ENCODE measurements around the gene ECEL1.

The ECEL1 gene

DNA sequence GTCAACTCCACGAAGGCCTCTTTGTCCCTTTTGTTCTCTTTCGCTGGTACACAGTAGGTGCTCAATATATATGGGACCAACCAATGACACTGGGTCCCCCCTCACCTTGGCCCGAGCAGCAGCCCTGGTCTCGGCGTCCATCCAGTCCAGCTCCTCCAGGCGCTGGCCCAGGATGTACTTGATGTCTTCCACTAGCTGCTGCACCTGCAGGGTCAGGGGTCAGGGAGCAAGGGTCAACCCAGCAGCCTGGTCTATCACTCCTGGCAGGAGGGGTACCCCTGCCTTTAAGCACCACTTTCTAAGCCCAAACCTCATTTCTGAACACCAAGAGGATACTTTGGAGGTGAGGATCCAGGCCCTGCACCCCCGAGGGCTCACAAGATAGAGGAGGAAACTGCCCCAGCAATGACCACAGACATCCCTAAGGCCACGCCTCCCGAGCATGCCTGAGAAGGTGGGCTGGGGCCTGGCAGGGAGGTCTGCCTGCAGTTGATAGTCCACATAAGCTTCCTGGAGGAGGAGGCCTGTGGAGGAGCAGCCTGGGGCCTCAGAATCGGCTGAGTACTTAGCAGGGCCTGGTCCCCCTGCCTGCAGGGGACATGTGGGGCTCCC, 4.2 kb downstream of the ECEL1 start:
- DNase-seq, result no peak

DNA sequence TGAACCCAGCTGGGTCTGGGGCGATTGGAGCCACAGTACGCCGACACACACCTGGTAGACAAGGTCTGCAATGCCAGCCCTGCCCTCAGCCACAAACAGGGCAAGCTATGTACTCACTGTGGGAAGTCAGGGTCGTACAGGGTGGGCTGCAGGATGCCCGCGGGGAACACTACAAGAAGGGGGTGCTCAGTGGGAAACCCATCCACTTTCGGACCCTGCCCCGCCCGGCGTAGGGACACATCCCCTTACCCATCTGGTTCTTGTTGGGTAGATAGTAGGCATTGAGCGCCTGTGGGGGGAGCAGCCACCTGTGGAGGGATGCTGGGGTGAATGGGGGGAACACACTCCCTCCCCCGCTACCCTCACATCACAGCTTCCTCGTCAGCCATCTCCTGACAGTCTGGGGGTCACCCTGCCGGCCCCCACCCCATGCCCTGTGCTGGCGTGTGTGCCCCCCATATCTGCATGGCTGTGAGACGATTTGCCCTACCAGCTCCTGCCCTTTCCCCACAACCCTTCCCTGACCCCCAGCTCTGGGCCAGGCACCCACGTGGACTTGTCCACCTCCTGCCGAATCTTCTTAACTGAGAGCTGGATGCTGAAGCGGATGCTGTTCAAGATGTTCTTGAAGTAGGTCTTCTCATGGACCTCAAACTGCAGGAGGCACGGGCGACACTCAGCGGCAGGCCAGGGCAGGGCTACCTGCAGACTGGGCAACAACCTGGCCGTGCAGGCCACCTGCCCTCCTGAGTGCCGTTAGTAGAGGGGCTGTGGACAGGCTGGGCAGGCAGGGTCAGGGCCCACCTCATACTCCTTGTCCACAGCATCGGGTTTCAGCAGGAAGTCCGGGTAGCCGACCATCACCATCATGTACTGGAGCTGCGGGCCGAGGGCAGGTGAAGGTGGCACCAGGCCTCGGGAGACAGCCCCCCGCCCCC, 5.1 kb downstream of the ECEL1 start:
- no peak for DNase-seq

DNA sequence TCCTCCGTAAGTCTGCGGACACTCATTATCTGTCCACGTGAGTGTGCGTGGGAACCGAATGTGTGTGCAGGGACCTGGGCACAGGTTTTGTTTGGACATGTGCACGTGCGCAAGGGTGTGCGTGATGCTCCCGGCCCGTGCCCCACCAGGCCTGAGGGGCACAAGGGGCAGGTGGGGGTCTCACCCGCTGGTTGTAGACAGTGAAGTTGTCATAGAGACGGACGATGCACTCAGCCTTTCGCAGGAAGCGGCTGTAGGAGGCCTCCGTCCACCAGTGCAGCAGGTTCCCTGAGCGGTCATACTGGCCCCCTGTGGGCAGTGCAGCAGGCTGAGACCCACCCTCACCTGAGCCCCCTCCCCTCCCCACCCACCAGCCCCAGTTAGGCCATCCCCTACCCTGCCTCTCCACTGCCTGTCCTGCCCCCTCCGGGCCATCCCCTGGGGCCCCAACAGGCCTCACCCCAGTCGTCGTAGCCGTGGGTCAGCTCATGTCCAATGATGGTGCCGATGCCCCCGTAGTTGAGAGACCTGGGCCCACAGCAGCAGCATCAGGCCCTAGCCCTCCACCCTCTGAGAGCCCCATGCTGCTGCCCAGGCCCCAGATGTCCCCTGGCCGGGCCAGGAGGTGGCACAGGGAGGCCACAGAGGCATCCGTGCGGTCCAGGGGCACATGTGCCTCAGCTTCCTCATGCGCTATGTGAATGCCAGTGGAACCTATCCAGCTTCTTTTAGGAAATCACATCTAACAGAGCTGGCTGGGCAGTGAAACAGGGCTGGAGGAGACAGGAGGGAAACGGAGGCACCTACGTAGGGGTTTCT, 6.1 kb downstream of the ECEL1 start:
- no peak for DNase-seq

DNA sequence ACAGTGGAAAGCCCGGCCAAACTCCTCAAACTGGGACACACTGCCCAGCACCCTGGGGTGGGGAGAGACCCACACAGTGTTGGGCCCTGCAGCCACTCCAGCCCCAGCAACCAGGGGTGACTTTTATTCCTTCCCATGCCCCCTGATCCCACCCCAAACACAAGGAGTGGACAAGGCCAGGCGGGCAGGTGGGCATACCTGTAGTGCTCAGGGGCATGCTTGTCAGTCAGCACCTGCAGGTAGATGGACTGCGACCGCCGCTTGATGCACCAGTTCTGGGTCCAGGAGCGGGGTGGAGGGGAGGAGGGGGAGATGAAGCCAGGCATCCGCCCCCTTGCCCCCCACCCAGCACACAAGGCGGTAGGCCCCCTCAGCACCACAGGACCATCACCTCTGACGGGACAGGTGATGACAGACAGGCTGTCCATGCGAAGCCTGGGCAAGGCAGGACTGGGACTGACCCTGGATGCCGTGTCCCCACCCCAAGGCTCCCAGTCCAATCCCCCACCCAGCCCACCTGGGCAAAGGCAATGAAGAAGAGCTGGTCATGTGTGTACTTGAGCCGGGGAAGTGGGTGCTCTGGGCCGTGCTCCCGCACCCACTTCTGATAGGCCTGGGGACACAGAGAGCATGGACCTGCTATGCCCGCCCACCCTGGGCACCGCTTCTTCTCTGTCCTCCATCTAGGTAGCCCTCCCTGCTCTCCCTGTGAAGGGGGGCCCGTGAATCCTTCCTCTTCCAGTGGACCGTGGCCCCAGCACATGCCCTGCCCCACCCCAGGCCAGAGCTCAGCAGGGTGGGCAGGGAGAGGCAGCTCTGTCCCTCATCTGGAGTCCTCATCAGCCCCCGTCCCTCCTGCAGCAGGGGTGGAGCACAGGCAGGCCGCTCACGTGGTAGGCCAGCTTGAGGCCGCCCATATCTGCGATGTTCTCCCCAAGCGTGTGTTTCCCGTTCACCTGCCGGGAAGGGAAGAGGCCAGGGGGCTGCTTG, 7.1 kb downstream of the ECEL1 start:
- no peak for DNase-seq

DNA sequence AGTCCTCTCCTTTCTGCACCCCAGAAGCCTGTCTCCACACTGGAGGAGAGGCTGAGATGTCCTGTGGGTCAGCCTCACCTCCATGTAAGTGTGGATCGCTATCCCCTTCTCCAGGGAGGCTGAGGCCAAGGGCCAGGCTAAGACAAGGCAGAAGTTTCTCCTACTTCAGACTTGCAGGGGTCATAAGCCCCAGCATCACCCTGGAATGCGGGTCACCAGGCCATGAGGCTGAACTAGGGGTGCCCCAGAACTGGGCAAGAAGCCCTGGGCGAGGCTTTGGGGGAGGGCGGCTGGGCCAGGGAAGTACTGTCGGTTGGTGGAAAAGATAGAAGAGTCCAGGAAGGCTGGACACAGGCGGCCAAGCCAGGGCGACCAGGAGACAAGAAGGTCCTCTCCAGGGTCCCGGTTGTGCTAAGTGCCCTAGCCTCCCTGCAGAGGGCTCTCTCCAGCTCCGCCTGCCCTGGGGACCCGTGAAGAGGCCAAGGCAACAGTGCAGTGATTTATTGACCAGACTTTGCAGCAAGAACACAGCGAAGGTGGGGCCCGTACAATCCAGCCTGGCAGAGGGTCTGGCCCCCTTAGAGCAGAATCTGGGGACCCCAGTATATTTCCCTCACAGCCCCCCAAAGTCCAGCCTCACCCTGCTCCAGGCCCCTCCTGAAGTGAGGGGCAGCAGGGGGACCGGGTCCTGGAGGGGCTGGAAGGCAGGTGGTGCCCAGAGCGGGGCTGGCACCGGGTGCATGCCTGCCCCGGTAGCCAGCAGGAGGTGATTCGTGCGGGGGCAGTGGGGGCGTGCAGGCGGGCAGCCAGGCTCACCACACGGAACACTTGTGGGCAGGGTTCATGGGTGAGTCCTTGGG, 8.1 kb downstream of the ECEL1 start:
- DNase-seq, result no peak

DNA sequence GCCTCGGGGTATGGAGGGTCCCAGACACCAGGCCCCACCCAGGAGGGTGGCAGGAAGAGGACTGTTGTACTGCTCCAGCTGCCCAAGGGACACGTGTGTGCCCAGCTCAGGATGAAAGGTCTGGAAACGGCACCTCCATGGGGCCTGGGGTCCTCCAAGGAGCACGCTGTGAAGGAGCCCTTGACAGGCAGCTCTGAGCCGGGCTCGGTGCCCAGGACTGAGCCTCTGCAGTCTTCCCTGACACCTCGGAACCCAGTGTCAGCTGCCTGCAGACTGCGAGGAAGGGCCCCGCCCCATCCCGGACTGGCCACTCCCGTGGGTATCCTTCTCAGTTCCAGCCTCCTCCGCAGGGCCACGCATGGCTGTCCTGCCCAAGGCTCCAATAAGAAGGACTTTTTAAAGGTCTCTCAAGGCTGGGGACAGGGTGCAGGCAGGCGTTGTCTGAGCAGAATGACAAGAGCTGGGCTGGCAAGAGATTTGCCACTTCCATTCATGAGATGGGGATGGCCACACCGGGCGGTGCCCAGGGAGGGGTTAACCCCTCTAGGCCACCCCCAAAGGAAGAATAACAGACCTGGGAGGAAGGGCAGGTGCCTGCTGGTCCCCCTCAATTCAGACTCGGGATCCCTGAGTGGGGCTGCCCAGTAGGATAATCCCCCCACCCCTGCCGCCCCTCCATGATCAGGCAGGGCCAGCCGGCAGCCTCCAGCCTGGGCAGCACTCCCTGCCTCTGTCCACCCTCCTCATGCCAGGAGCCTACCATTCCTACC, 8.9 kb downstream of the ECEL1 start:
- DNase-seq, result no peak

DNA sequence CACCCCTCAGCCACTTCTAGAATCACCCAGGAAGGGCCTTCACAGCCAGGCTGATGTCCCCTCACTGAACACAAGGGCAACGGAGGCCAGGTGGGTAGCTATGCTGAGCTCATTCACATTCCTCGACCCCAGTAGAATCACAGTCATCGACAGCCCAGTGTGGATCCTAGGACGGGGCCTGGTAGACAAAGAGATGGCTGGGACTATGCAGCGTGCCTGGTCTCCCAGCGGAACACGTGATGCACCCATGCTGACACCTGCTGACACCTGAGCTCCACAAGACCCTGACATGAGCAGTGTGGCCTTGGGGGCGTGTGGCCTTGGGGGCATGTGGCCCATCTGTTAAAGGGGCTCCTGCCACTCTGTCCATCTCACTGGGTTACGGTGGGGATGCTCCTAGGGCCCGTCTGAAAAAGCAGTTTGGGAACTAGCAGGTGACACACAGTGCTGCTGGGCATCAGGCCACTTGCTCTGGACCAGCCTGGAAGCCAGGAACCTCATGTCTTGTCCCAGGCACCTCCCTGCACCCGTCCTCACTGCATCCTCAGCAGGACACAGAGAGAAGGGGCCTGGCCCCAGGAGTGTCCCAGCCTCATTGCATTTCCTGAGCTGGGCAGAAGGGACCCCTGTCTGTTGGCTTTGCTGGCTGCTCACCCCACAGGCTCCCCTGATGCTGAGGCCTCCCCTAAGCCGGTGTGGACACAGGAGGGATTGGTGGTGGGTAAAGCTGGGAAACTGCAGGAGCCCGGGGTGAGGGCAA, 9.7 kb downstream of the ECEL1 start:
- DNase-seq, result no peak

DNA sequence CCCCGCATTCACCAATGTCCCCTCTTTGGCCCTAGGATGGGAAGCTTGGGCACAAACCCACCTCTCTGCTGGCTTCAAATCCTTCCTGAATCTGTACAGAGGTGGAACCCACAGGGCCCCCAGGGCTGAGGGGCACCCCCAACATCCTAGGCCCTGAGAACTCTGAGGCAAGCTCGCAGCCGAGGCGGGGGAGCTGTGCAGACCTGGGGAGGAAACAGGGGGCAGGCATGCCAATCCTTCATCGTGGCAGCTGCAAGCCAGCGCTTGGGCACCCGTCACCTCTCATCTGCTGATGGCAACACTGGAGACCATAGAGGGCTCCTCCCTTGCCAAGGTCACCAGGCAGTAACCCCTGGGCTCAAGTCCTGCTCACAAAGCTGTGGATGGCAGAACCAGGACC, 10.8 kb downstream of the ECEL1 start:
- no peak for DNase-seq

DNA sequence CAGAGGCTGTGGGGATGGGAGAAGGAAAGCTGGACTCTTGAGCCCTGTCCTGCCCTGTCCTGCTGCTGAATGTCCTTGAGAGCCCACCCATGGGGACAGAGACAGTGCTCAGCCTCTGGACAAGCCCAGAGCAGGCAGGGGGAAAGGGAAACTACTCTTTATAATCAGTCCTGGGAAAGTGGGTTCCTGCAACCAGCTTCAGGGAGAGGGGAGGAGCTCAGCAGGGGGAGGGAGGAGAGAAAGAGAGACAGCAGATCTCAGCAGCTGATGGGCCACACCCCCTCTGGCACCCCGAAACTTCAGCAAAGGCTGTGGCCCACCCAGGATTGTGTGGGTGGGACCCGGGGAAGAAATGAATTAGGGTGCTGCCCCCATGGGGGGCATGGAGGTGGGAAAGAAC, 11.6 kb downstream of the ECEL1 start:
- DNase-seq, result no peak

DNA sequence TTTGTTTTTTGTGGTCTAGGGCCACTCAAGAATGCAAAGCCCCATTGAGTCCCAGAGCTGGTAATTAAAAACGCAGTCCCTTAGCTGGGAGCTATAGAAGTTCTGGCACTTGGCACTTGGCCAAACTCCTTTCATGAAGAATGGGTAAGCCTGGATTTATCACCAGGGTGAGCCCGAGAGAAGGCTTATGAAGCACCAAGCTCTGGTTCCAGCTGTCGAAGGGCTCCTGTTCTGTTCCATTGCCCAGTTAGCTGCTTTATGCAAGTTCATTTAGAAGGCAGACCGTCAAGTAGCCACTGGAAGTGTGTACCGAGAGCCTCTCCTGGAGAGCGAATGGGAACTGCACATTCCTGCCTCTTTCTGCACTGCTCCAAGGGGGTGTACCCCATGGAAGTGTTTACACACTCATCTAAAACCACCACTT, 14.2 kb downstream of the ECEL1 start:
- no peak for DNase-seq

DNA sequence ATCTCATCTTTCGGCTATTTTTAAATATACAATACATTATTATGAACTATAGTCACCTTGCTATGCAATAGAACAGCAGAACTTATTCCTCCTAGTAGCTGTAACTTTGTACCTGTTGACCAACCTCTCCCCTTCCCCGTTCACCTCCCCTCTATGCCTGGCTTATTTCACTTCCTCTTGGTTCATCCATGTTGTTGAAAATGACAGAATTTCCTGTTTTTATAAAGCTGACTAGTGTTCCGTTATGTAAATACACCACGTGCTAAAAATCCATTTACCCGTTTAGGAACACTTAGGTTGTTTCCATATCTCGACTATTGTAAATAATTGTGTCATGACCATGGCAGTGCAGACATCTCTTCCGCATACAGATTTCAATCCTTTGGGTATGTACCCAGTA, 21.4 kb downstream of the ECEL1 start:
- DNase-seq, result no peak

DNA sequence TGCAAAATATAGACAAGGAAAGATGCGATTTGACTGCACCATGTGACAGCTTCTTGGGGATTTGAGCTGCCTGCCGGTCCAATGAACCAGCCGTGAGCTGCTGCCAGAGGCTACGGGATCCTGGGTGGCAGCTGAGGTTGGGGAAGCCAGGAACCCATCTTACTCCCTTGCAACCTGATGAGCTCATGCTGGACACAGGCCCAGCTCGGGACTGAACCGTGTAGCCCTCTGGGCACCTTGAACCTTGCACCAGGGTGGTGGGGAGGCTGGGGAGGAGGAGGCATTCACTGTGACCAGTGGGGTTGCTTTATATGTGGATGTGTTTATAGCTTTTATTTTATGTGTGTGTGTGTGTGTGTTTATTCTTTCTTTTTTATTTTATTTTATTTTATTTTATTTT, 22.6 kb downstream of the ECEL1 start:
- DNase-seq, result no peak

DNA sequence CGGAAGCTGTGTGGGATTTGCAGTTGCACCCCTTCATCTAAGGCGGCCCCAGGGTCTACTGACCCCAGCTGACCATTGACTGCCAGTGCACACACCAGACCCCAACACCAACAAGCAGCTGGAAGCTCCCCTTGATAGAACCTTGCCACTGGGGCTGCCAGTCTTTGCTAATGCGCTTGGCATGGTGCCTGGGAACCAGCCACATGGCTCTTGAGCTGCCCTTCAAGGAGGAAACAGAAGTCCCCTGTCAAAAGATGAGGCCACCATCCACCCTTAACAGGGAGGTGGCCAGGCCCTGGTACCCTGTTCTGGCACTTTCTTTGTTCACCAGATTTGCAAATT, 23.1 kb downstream of the ECEL1 start:
- DNase-seq, result no peak

DNA sequence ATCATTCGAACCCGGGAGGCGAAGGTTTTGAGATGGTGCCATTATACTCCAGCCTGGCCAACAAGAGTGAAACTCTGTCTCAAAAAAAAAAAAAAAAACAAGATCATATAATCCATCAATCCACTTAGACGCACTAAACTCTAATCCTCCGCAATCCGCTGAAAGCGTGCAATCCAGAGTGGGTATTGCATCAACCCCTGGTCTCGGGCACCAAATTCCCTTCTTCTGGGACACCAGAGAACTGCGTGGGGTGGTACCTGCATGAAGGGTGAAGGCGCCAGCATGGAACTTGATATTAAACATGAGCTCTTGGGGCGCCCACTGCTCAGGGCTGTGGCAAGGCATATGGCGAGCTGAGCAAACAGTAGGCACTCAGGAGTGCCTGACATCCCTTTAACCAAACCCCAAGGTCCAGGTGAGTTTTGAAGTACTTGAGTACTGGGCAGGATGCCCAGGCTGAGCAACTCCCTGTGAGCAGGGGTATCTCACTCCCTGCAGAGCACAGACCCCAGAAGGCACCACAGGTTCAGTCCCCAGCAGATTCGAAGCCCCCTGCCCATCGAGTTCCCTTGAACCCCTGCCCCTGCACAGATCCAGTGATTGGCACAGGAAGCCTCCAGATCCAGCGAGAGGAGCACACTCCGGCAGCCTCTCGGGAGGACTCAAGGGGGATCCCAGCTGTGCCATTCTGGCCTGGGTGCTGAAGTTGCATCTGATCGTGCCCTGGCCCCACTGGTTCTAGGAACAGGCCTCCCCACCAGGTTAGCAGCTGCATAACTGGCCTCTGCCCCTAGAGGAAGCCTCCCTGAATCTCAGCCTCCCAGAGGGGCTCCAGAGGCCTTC, 23.7 kb downstream of the ECEL1 start:
- no peak for DNase-seq

DNA sequence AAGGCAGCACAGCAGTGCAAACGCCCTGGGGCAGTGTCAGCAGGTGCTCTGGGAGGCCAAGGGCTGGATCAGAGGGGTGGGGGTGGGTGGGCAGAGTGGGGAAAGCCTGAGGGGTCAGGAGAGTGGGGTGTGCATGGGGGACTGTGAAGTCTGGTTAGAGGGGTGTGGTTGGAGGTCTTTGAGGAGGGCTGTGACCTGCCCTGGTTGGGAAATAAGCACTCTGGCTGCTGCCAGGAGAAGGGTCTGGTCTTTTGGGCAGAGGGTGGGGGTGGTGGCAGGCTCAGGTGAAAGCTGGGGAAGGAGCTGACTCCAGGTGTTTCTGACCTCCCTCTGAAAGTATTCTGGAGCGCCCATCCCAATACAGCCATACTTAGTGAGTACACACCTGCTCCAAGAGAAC, 27.5 kb downstream of the ECEL1 start:
- no peak for DNase-seq

DNA sequence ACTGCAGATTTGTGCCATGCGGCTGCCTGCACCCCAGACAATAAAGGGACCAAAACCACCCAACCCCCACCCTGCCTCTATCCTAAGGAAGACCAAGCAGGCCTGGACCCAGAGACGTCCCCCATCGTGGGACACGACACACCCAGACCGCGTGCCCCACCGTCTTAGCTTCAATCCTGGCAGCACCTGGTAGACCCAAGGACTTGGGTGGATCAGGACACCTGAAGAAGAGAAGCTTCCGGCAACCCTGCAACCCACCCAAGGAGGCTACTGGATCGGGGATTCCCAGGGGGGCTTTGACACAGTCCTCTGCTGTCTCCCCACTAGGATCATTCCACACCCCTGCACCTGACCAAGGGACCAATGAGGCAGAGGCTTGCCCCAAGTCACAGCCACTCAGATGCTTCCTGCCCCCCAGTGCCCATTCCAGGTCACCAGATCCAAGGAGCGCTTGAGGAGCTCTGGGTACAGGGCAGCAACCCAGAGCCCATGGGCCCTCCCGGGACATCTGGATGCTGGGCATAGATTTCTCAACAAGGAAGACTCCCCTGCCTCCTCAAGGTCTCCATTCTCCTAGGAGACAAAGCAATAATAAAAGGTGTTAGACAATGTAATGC, 28.1 kb downstream of the ECEL1 start:
- DNase-seq, result no peak

DNA sequence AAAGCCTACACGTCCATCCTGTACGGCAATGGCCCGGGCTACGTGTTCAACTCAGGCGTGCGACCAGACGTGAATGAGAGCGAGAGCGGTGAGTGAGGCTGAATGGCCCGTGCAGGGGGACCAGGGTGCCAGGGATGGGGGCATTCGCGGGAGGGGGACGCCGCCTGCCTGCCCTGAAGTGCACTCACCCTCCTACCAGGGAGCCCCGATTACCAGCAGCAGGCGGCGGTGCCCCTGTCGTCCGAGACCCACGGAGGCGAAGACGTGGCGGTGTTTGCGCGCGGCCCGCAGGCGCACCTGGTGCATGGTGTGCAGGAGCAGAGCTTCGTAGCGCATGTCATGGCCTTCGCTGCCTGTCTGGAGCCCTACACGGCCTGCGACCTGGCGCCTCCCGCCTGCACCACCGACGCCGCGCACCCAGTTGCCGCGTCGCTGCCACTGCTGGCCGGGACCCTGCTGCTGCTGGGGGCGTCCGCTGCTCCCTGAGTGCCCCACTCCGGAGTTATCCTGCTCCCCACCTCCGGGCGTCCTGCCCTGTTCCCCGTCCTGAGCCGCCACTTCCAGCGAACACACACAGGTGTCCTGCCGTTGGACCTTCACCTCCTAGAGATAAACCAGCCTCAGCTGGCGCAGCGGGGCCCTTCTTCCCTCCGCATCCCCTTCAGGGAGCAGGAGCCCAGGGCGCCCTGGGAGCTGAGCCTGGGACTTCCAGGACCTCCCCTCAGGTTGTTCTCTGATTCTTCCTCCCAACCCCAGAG, 28.8 kb downstream of the ECEL1 start:
- DNase-seq, result no peak
